GM12892 (cell line): ENCODE data around the gene ABCB8.

Experiments used
- POLR2A ChIP-seq: IDR thresholded peaks from 2 replicates; pipeline ENCODE4 v1.6.1; 2011; ENCODE audit warnings: low read depth, low read length, control low read depth
- POLR2AphosphoS5 ChIP-seq: IDR thresholded peaks from 2 replicates; pipeline ENCODE4 v1.6.1; 2011; ENCODE audit warnings: low read depth, low read length, control low read depth
- TAF1 ChIP-seq: IDR thresholded peaks from 2 replicates; pipeline ENCODE4 v1.6.1; 2011; ENCODE audit warnings: low read depth, mild to moderate bottlenecking, control low read depth, low read length, borderline replicate concordance

- TF ChIP-seq POLR2AphosphoS5 (no peak), POLR2A (no peak), TAF1 (no peak)
Observed at GRCh38 chr7:151095828-151096475, 67.7 kb downstream of the ABCB8 start.
